ENCODE results near the gene PLBD2. TPM values are rescaled to one million over a fixed set of nuclear protein-coding genes. Genes with fewer than 3 reads are reported as not detected.
A peak's percentile ranks its signal among the peaks of the same experiment; 100 is the strongest.

PLBD2 gene, protein sequence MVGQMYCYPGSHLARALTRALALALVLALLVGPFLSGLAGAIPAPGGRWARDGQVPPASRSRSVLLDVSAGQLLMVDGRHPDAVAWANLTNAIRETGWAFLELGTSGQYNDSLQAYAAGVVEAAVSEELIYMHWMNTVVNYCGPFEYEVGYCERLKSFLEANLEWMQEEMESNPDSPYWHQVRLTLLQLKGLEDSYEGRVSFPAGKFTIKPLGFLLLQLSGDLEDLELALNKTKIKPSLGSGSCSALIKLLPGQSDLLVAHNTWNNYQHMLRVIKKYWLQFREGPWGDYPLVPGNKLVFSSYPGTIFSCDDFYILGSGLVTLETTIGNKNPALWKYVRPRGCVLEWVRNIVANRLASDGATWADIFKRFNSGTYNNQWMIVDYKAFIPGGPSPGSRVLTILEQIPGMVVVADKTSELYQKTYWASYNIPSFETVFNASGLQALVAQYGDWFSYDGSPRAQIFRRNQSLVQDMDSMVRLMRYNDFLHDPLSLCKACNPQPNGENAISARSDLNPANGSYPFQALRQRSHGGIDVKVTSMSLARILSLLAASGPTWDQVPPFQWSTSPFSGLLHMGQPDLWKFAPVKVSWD
- total RNA-seq (2014; rRNA removed; shearing (Covaris generic)) = 12.6 and 17.7 TPM in 2 replicates

DNA sequence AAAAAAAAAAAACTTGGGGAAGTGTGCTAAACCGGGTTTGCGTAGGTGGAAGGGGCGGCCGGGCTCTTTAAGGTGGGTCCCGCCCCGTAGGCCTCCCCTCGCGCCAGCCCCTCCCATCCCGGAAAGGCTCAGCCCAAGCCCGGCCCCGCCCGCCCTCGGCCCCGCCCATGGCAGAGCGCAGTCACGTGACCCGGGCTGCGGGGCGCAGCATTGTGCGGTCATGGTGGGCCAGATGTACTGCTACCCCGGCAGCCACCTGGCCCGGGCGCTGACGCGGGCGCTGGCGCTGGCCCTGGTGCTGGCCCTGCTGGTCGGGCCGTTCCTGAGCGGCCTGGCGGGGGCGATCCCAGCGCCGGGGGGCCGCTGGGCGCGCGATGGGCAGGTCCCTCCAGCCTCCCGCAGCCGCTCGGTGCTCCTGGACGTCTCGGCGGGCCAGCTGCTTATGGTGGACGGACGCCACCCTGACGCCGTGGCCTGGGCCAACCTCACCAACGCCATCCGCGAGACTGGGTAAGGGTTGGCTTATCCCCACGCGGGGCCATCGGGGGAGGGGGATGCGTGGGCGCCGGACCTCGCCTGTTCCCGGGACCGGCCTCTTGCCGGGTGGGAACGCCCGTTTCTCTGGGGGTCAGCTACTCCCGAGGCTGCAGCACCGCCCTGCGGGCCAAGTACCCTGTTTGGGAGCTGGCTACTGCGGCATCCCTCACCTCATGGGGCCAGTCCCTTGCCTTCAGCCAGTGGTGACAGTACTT is at the start of gene PLBD2:
Gene PLBD2, plus strand, starts transcription at position 207 of the 752 bp plus-strand sequence. Its CDS starts 14 bp downstream, at position 221.
- peak; percentile 81 for DNase-seq (ENCODE audit: low spot score)

DNA sequence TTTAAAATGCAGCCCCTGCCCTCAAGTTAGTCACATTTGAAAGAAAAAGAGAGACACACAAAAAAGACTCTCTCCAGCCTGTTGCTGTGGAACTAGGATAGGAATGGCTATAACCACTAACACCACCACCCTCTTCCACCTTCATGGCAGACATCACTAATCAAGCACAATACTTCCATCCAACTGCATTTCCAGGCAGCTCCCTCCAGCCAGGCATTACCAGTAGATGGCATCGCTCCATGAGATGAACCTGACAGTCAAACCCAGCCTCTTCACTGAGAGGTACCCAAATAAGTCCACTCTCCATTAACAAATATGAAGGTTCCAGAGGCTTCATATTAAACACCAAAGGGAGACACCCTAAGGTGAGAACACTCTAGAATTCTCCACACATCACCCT is 47.9 kb upstream of the PLBD2 start:
- no peak for DNase-seq (ENCODE audit: low spot score)

DNA sequence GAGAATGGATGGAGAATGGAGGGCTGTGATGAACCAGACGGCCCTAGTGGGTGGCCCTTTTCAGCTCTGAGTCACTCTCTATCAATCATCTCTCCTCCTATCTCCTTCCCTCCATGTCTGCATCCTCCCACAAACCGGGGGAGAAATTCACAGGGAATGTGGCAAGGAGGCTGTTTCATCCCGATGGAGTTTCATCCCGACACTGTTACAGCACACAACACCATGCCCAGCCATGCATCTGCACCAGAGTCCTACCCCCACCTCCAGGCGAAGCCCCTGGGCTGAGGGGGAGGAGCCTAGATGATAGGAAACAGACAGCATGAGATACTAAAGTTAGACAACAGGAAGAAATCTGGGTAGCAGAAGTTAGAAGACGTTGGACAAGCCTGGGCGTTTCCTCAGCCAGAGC is 44.3 kb upstream of the PLBD2 start:
- no peak for DNase-seq (ENCODE audit: low spot score)

DNA sequence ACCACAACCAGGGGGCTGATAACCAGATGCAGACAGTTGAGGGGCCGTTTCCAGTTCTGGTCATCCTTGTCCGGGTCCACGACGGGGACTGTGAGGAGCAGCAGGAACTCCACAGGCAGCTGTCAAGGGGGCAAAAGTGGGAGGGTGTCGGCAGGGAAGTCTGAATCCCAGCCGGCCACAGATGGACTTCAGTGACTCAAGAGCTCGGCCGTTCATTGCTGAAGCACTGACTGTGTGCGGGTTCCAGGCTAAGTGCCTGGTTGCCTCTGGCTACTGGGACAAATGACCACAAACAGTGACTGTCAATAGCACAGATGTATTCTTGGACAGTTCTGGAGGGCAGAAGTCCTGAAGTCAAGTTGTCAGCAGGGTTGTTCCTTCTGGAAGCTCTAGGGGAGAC is 43.0 kb upstream of the PLBD2 start:
- DNase-seq (ENCODE audit: low spot score) = no peak

DNA sequence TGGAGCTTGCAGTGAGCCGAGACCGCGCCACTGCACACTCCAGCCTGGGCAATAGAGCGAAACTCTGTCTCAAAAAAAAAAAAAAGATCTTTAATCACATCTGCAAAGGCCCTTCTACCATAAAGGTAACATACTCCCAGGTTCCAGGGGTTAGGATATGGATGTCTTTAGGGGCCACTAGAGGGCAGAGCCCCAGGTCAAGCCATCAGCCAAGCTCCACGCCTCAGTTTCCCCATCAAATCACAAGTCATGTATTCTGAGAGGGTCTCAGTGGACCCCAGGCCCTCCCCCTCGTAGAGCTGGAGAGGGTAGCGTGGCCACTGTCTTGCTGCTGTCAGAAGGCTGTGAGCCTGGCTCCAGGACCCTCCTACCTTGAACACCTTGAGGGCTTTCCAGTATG is 42.2 kb upstream of the PLBD2 start:
- no peak for DNase-seq (ENCODE audit: low spot score)

DNA sequence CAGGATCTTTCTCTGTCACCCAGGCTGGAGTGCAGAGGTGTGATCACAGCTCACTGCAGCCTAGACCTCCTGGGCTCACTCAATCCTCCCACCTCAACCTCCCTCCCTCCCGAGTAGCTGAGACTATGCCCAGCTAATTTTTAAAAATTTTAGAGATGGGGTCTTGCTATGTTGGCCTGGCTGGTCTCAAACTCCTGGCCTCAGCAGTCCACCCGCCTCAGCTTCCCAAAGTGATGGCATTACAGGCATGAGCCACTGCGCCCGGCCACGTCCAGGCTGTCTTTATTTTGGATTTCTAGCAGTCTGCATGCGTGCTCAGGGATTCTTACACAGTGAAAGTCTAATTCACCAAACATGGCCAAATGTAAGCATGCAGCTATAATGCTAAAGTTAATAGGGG is 41.3 kb upstream of the PLBD2 start:
- DNase-seq (ENCODE audit: low spot score) = no peak

DNA sequence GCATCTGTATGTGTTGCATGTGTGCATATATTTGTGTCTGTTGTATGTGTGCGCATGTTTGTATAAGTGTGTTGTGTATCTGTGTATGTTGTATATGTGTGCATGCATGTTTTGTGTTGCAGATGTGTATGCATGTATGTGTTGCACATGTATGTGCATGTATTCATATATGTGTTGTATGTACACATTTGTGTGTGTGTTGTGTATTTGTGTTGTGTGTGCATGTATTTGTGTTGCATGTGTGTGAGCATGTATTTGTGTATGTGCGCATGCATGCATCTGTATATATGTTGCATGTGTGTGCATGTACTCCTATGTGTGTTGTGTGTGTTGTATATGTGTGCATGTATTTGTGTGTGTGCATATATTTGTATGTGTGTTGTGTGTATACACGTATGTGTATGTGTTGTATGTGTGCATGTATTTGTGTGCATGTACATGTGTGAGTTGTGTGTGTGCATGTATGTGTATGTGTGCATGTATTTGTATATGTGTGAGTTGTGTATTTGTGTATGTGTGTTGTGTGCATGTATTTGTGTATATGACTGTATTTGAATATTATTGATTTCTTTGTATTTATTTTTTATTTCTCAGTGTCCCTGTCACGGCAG is 40.2 kb upstream of the PLBD2 start:
- no peak for DNase-seq (ENCODE audit: low spot score)

DNA sequence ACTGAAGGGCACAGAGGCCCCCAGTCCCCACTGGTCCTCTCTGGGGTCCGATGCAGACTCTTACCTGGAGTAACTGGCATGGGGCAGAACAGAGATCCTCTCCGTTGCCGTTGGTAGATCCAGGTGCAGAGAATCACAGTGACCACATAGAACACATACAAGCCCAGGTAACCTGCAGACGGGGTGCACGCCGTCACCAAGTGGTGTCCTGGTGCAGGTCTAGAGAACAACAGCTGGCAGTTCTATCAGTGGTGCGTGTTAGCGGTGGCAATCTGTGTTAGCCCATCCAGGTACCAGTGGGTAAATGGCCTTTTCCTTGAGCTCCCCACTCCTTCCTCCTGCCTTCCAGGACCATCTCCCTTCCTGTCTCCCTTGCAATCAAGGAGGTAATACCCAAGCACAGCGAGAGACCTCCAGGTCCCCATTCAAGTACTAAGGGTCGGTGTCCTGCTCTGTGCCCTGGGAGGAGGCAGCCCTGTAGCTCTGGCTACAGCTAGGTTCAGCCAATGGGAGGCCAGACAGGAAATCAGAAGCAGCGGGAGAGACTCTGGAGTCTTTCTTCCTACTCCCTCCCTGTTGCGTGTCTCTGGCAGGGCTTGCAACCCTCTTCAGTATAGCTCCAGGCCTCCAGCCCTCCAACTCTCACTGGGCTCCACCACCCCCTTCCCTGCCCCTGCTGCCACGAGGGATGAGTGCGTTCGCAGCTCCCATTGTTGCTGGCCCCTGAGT is 39.3 kb upstream of the PLBD2 start:
- DNase-seq (ENCODE audit: low spot score) = no peak

DNA sequence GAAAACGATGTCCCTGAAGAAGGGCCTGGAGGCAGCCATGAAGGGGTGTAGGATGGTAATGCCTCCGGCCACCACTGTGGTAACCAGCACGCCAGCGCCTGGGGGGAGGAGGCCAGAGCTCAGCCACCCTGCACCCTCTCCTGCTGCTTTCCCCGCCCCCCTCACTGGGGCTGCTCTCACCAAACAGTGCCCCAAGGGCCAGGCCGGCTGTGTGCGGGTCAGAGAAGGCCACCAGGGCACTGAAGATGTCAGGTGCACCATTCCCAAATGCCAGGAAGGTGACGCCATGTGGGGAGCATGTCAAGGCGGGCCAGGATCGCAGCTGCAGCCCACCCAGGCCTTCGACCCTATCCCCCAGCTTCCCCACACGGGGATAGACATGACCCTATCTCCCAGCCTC is 38.0 kb upstream of the PLBD2 start:
- no peak for DNase-seq (ENCODE audit: low spot score)

DNA sequence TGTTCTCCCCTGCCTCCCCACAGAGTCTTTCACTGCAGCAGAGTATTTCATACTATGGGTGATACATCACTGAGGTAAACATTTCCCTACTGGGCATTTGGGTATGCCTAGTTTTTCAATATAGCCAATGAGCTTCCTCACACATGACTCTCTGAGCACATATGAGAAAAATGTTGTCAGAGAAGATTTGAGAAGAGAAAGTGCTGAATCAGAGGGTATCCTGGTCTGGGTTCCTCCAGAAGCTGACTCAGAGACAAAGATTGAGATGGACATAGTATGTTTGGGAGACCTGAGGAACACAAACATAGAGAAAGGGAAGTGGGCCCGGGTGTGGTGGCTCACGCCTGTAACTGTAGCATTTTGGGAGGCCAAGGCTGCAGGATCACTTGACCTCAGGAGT is 36.0 kb upstream of the PLBD2 start:
- no peak for DNase-seq (ENCODE audit: low spot score)

DNA sequence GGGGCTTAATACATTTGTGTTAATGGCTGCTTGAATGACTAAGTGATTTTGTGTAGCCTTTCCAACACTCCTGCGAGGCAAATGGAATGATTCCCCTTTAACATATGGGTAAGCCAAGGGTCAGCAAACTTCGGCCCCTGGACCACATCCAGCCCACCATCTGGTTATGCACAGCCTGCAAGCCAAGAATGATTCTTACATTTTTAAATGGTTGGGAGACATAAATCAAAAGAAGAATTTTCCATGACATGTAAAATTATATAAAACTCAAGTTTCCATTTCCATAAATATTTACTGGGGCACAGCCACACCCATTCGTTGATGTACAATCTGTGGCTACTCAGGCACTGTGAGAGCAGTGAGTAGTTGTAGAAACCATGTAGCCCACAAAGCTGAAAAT is 32.5 kb upstream of the PLBD2 start:
- DNase-seq (ENCODE audit: low spot score) = no peak

DNA sequence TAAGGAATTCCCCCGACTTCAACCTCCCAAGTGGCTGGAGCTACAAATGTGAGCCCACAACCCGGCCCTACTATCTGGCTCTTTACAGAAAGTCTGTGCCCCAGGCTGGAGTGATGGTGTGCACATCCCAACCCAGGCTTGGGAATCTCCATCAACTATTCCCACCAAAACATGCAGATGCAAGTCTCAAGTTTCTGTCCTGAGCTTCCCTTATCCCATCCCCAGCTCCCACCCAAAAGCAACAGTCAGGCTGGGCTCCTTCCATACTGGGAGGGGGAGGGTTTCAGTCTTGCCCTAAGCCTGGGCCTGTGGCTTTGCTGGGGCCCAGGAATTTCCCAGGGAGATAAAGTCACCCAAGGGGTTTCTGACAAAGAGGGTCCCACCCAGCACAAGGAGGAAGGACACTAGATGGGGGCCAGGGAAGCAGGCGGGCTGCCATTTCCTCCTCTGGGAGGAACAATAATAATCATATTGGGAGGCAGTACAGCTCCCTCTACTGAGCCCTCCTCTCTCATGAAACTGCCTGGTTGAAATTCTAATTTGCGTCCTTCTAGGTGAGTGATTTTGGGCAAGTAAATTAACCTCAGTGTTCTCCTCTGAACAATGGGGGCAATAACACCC is 31.5 kb upstream of the PLBD2 start:
- DNase-seq (ENCODE audit: low spot score) = no peak

DNA sequence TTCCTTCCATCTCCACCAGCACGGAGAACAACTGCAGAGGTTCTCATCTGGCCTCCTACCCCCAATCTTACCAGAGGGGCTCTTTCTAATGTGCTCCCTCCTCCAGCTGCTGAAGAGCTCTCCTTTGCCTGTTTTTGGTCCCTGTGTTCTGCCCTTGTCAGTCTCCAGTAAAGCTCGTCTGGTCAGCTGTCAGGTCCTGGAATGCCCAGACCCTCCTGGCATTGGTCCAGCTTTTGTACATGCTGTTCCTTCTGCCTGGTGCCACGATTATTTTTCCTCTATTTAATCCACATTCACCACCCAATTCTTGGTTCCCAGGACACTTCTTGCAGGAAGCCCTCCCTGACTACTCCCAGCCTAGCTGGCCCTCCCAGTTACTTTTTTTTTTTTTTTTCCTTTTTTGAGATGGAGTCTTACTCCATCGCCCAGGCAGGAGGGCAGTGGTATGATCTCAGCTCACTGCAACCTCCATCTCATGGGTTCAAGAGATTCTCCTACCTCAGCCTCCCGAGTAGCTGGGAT is 30.0 kb upstream of the PLBD2 start:
- no peak for DNase-seq (ENCODE audit: low spot score)

DNA sequence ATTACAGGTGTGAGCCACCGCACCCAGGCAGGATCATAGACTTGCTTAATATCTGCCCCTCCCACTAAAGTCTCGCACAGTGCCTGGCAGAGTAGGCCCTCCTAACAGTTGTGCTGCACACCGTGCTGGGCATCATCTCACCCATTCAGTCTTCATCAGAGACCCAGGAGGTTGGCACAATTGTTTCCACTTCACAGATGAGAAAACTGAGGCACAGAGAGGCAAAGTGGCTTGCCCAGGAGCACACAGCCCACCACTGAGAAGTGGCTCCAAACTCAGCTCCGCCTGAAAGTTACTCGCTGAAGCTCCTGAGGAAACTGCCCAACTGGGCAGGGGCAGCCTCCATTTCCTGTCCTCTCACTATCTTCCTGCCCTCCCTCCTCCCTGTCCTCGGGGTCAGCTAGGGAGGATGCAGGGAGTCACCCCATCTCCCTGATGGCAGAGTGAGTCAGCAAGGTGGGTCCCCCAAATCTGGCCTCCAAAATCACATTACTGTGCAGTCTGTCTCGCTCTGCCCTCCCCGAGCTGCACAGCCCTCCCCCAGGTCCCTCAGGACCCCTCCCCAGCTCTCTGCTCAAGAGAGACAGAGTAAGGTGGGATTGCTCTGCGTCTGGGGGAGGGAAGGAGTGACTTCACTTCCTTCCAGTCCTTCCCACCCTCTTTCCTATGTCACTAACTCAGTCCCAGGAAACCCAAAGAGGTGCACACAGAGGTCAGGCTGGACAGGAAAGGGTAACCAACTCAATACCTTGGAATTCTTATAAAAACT is 29.2 kb upstream of the PLBD2 start:
- no peak for DNase-seq (ENCODE audit: low spot score)

DNA sequence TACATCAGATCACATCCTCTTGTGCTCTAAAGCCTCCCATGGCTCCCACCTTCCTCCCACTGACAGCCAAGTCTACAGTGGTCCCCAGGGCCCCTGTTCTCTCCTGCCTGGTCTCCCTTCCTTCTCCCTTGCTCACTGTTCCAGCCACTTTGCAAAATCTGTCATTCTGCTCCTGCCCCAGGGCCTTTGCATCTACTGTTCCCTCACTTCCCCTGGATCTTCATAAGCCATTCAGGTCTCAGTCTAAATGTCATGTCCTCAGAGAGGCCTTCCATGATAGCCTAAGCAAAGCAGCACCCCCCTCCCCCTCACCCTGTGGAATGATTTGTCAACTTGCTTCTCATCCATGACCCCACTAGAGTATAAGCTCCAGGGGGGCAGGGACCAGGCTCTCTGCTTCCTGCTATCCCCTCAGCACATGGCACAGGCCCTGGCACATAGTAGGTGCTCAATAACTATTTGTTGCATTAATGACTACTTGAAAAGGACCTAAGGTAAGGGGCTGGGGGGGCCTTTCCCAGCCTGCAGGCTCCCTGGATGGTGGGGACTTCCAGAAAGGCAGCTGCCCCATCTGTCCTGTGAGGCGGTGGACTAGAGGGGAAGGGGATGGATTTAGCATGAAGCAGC is 28.5 kb upstream of the PLBD2 start:
- no peak for DNase-seq (ENCODE audit: low spot score)

DNA sequence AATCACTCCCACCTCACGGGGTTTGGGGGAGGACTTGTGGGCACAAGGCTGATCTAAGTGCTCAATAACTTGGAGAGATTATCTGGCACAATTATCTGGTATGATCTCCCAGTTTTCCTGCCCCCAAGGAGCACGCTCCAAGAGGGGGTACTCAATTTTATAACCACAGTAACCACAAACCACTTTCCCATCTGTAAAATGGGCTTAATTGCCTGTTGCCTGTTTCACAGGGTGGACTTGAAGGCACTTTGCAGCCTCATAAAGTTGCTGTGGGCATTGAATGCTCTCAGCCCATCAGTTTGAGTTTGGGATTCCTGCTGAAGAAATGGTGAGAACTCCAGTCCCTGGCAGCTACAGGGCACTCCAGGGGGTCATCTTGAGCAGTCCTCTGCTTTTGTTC is 27.9 kb upstream of the PLBD2 start:
- no peak for DNase-seq (ENCODE audit: low spot score)

DNA sequence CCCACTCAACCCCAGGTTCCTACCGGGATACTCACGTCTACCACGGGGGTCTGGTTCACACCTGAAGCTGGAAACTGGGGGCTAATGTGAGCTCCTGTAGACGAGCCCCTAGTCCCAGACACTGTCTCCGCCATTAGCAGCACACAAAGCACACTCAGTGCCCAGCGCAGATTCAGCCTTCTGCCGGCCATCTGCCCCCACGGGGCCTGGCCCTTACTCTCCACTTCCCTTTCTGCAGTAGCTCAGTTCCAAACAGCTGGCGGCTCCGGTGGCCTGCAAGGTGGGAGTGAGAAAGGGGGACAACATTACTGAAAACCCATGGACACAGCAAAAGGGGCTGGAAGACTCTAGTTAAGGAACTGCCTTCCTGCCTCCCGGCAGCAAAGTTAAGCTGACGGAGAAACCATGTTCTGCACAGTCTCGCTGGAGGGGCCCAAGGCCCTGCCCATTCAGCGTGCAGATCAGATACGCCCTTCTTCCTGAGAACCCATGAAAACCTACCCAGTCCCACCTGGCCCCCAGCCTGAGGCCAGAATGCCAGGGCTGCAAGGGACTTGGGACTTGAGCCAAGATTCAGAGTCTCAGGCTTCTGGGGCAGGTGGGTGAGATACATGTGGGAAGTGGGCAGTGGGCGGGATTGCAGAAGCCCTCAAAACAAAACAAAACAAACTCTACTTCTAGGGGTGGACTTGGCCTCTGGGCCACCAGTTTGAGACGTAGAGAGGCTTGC is 25.5 kb upstream of the PLBD2 start:
- no peak for DNase-seq (ENCODE audit: low spot score)

DNA sequence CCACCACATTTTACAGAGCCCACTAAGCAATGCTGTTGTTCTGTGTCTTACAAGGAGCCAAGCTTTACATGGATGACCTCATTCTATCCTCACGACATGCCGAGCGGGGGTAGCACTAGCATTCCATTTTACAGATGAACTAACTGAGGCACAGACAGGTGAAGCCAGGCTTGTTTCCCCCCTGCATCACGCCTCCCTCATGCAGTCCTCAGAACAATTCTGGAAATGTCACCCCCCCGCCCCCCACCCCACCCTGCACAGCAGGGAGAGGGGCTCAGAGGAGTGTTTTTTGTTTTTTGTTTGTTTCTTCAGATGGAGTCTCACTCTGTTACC is 25.0 kb upstream of the PLBD2 start:
- no peak for DNase-seq (ENCODE audit: low spot score)
